ENCODE measurements around the gene SUMO4. TPM values are rescaled to one million over a fixed set of nuclear protein-coding genes. Genes with fewer than 3 reads are reported as not detected.

SUMO4 gene
- polyA plus RNA-seq, 1 donor from 2014 or later, result 0.79 TPM

DNA sequence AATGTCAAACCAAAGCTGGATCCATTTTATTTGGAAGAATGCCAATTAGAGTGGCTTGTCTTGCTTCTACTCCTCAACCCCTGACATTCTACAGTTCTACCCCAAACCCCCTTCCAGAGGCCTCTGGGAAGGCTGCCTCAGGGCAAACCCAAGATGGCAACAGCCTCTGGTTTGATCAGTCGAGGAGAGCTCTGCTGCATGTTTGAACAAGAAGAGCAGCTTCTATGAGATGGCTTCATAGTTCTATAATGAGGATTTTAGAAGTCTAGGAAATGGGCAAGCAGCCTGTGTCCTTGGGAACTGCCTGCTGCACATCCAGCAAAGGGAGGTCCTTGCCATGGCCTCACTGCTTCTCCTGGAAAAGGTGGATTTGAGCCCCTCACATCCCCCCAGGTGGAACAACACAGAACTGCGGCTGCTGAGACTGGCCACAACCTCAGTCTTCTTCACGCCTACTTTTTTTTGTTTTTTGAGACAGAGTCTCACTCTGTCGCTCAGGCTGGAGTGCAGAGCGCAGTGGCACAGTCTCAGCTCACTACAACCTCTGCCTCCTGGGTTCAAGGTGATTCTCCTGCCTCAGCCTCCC, 46.8 kb downstream of the SUMO4 start:
- Mint-ChIP-seq H3K27me3 (no peaks in the 10 kb centered on the region), H3K9me3 (no peaks in the 10 kb centered on the region), H3K4me1 (peaks cover 0 to 2% (median 0%) of the 10 kb centered on the region in 3 donors), H3K27ac (peak overlapping the region in 1 of 3 donors; percentile 57), H3K36me3 (peaks cover 1% of the 10 kb centered on the region), H3K4me3 (no peak overlapping the region)

GRCh38 chr6:149448821-149449453, 48.9 kb downstream of the SUMO4 start:
- Mint-ChIP-seq H3K4me3 (no peak overlapping the region), H3K4me1 (no peaks in the 10 kb centered on the region), H3K27me3 (no peaks in the 10 kb centered on the region), H3K27ac (no peak overlapping the region), H3K9me3 (no peaks in the 10 kb centered on the region), H3K36me3 (peaks cover 1% of the 10 kb centered on the region)

- no peaks in the 10 kb centered on the region for H3K9me3 Mint-ChIP-seq
- H3K36me3 Mint-ChIP-seq, result peaks cover 1% of the 10 kb centered on the region
- H3K4me1 Mint-ChIP-seq, result no peaks in the 10 kb centered on the region
- no peaks in the 10 kb centered on the region for H3K27me3 Mint-ChIP-seq
- peak overlapping the region in 1 of 3 donors; percentile 19 for H3K27ac Mint-ChIP-seq
- no peak overlapping the region for H3K4me3 Mint-ChIP-seq
Measured at GRCh38 chr6:149449831-149450678, 50.0 kb downstream of the SUMO4 start.

Other genes with a start within 250 kb of the SUMO4 start
- gene TAB2, start 82.5 kb upstream of the SUMO4 start, polyA plus RNA-seq, result 8.1 TPM
- 8.2 TPM for gene ZC3H12D, start 84.8 kb downstream of the SUMO4 start, polyA plus RNA-seq
- gene PPIL4, start 145.8 kb downstream of the SUMO4 start, polyA plus RNA-seq, result 11.1 TPM
- gene GINM1, start 166.1 kb downstream of the SUMO4 start, polyA plus RNA-seq, result 46.7 TPM
- 21.8 TPM for gene KATNA1, start 248.5 kb downstream of the SUMO4 start, polyA plus RNA-seq

Data from IgD-negative memory B cell (primary cell).